Fibroblast of the conjunctiva (primary cell): ENCODE measurements around the gene NRXN2.
"Not testable (repeated sequence)": the region's sequence is repeated elsewhere in the genome, so short reads cannot be mapped to it uniquely, and the experiment has no call there.

ENCODE experiments used
- DNase-seq: peaks from one replicate; pipeline ENCODE4 v3.0.0-alpha.2; 2010; ENCODE audit warnings: low read depth

The NRXN2 gene

DNA sequence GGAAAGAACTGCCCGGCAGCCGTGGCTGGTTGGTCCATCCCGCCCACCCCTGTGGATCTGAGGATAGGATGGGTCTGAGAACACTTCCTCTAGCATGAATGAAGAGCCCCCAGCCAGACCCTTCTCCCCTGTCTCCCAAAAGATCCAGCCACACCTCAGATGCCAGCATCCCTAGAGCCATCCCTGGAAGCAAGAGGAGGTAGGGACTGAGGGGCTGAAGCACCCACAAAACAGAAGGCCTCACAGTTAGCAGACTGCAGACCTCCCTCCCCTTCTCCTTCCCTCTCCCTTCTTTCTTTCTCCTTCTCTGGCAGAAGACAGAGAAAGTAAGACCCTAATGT lies 1.7 kb downstream of the NRXN2 start:
- no peak for DNase-seq

DNA sequence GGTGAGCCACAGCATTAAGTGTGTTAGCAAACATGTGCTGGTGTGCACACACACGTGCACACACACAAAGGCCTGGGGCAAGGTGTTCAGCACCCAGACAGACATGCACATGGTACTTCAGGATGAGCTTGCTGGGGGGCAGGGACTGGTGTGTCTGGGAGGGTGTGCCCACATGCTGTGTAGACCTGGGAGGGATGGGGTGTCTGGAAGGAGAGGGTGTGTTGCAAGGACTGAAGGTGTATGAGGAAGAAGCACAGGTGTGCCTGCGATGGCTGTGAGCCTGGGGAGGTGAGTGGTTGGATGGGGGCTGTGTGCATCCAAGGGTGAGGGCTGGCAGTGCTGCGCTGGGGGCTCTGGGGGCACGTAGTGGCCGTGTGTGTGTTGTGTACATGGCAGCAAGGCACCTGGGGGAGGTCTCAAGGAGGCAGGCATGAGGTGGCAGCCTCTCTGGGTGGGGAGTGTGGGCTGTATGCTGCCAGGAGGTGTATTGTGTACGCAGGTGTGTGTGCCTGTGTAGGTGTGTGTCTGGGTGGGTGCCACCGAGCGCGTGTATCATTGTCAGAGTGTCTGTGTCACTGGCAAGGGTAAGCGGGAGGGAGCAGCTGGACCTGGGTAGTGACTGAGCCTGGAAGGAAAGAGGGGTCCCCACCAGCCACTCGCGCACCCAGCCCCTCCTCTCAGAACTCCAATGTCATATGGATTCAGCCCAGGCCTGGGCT lies 2.2 kb downstream of the NRXN2 start:
- no peak for DNase-seq

DNA sequence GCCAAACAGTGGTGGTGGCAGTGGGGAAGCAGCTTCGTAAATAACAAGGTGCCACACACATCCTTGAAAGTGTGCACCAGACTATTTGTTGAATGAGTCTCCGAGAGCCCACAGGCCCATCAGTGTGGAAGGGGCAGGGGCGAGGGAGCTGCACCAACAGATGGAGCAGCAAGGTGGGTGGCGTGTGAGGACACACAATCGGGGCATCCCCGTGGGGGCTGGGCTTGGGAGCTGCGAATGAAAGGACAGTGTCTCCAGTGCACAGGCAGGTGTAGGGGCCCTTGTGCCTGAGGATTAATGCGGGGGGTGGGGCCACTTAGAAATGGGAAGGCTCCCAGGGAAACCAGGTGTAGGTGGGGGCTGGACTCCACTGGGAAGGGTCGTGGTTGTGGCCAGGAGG lies 2.8 kb downstream of the NRXN2 start:
- DNase-seq = no peak

DNA sequence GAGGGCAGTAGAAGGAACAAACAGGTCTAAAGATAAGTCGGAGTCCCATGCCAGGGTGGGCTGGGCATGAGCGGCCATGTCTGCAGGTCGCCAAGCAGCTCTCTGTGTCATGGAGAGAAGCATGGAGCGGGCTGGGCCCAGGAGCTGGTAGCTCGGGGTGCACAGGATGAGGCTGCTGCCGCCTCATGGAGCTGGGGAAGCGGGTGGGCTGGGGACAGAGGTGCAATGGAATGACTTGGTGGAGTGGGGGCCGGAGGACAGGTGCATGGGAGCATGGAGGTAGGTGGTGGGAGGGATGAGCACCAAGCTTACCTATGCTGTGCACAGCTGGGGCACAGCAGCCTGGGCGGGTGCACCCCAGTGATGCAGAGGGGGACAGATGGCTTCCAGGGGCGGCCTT lies 3.6 kb downstream of the NRXN2 start:
- DNase-seq = no peak

DNA sequence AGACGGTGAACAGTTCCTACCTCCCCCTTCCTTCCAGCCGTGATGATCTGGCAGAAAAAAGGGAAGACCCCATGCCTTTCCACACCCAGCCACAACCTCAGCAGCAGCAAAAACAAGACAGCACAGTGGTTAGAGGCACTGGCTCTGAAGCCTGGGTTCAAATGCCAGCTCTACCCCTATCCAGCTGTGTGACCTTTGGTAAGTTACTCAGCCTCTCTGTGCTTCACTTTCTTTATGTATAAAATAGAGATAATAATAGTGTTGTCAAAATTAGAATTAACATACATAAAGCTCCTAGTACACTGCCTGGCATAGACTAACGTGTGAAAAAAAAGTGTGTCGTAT lies 4.2 kb downstream of the NRXN2 start:
- no peak for DNase-seq

DNA sequence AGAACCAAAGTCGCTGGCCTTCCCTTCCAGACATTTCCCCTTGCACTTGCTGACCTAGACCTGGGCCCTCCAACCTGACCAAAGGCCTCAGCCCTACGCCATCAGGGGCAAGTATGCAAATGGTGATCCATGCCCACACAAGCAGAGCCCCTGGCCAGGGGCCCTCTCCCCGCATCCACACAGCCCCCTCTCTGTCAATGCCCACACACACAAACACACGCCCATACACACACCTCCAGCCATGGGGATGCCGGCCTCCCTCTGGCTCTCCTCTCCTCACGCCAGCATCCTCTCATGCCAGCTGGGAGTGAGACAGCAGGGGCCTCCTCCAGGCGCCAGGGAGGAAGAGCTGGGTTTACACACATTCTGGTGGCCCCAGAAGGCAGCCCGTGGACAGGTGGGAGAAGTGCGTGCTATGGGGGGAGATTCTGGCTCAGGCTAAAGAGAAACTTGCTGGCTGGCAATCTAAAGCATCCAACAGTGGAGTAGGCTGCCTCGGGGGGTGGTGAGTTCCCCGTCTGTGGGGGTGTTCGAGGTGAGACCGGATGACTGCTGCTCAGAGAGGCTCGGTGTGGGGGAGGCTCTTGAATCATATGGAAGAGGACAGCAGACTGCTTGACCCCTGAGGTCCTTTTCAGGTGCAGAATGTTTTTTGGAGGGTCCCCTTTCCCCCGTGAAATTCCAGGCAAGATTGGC lies 4.8 kb downstream of the NRXN2 start:
- no peak for DNase-seq

DNA sequence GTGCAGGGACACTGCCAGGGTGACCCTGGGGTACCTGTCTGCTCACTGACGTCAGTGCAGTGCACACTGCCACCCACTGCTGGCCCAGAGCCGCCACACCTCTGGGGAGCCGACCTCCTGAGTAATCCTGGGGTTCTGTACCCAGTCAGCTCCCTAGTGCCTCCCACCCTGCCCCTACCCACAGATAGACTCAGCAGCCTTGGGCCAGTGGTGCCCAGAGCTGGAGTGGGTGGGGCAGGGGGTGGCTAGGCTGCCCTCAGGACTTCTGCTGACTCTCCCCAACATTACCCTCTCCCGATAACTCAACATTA lies 5.8 kb downstream of the NRXN2 start:
- no peak for DNase-seq

DNA sequence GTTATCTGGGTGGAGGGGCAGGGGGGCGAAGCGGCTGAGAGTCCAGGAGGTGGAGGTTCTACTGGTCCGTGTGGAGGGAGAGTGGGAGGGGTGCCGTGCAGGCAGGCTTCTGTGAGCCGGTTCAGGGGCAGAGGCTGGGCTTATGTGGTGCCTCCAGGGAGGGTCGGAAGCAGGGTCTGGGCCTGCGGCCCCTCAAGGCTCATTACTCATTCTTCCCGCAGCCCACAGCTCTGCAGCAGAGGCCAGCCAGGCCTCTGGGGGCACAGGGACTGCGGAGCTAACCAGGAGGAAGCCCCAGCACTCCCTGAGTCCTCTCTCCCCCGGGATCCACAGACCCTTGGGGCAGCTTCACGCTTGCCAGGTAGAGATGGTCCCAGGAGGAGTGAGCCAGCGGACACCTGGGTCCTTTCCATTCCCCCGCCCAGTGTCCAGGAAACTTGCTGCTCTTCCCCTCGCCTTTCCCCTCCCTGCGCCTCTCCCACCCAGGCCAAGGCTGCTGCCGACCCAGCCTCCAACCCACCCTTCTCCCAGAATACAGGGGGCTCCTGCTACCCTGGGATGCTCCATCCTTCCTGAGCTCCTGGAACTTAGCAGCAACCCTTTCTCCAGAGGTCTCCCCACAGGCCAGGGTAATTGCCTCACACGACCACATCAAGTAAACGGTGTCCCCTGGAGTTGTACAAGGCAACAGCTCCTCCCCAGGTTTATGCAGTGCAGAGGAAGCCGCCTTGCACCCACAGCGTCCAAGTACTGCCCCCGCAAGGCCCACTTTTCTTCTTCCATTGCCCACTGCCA lies 6.3 kb downstream of the NRXN2 start:
- DNase-seq = no peak

DNA sequence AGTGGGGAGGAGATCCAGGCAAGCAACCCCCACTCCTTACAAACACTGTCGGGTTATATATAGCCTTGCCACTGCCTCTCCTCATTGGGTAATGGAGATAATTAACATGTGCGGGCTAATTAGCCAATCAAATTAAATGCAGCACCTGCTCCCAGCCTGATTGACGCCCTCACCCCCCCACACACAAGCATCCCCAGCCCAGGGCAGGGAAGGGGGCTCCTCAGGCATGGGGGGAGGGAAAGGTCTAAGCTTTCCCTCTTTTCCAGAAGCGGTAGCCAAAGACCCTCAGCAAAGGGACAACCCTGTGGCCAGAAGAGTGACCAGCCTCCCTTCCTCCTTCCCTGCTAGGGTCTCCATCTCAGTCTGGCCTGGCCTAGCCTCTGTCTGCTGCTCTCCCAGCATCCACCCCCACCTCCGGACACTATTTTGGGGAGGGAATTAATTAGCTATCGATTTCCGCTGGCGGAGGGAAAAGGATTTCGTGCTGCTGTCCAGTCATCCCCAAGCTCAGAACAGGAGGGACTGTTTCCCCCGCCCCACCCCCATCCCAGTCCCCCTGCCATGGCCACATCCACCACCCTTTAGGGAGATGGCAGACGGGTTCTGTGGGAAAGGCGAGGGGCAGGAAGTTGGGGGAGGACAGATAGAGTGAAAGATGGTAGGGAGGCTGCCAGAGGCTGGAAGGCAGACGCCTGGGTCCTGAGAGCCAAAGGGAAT lies 7.1 kb downstream of the NRXN2 start:
- no peak for DNase-seq

DNA sequence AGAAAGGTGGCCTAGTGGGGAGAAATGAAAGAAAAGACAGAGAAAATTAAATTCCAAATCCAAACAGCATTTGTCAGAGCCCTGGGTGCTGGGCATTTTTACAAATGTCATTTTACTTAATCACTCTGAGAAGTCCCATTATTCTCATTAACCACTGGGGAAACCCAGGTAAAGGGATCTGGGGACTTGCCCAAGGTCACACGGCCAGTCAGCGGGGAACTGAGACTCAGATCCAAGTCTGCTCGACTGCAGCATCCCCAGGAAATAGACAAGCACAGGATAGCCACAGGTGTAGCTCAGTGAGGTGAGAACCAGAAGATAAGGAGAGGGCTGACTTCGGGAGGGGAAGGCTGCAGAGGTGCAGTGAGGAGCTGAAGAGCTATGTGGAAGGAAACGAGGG lies 7.9 kb downstream of the NRXN2 start:
- DNase-seq = no peak

DNA sequence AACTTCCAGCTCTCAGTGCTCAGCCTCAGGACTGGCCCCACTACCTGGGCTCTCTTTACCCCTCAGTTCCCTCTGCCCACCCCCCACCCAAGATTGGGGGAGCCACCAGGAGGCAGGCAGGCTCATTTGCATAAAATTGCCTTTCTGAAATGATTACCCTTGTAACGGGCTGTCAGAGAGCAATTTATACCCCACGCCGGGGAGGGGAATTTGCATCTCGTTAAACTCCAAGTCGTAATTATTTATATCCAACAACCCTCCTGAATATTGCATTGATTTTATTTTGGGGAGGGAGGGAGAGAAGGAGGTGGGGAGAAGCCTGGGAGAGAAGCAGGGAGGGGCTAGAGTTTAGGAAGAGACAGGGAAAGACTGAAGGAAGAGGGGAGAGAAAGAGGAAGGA lies 8.3 kb downstream of the NRXN2 start:
- DNase-seq = no peak

DNA sequence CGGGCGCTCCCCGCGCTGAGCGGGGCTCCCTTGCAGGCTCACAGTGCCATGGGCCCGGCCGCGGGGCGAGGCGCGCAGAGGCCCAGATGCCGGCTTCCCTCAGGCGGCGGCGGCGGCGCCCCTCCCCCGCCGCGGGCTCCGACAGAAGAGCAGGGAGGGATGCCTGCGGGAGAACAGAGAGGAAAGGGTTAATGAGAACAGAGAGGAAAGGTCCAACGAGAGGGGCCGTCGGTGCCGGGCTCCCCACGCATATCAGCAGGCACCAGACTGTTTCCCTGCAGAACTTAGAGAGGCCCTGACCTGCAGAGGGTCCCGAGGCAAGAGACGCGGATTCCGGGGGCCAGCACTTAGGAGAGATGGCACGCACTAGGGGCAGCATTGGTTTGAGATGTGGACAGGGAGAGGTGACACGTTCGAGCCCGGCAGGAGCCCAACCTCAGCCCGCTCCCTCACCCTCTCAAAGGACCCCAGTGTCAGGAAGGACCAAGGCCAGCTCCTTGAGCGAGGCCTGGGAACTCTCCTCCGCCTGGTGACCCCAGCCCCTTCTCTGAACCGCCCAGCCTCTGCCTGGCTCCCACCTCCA lies 9.1 kb downstream of the NRXN2 start:
- DNase-seq = no peak

DNA sequence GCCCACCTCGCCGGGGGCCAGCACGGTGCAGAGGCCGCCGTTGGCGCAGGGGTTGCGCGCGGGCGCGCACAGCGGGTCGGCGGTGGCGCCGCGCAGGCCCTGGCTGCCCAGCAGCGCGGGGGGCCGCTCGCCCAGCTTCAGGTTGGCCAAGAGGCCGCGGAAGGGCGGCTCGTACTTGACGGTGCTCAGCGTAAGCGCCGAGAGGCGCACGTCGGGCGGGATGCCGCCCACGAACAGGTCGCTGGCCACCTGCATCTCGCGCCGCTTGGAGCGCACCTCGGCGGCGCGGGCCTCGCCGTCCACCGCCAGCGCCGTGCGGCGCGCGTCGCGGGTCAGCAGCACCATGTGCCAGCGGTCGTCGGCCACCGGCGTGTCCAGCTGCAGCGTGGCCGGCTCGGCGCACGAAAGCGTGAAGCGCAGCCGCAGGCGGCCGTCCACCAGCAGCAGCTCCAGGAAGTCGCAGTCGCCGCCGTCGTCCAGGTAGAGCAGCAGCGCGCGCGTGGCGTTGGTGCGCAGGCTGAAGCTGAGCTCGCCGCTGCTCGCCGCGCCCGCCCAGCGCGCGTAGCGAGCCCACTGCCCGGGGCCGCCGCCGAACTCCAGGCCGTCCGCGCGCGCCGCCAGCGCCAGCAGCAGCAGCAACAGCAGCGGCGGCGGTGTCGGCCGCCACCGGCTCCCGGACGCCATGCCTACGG lies 9.8 kb downstream of the NRXN2 start:
- DNase-seq = no peak

DNA sequence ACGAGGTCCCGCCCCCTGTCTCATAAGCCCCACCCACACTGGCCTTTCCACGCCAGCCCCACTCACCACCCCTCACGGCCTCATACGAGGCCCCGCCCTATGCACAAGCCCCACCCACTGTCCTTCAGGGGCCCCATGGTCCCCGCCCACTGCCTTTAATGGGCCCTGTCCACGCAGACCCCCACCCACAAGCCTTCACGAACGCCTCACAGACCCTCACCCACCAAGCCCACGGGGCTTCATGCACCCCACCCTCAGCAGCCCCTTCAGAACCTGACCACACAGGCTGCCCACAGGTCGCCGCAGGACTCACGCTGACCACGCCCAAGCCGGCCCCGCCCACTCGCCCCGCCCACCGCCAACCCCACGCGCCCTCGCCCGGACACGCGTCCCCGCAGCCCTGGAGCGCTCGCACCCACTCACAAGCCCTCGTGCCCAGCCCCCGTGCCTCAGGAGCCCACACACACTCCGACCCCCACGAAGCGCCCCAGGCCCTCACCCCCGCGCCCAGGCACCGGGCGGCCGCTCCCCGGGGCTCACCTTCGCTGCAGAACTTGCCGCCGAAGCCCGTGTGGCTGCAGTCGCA lies 10.5 kb downstream of the NRXN2 start:
- no peak for DNase-seq

DNA sequence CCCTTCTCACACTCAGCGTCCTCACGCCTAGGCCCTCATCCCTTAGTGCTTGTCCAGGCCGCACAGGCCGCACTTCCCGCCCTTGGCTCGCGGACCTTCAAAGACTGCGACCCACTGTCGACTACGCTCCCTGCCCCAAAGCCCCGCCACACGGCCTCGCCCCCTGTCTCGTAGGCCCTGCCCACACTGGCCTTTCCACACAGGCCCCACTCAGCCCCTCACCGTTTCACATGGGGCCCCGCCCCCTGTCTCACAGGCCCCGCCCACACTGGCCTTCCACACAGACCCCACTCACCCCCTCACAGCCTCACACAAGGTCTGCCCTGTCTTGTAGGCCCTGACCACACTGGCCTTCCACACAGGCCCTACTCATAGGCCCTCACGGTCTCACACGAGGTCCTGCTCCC lies 11.0 kb downstream of the NRXN2 start:
- DNase-seq = no peak

DNA sequence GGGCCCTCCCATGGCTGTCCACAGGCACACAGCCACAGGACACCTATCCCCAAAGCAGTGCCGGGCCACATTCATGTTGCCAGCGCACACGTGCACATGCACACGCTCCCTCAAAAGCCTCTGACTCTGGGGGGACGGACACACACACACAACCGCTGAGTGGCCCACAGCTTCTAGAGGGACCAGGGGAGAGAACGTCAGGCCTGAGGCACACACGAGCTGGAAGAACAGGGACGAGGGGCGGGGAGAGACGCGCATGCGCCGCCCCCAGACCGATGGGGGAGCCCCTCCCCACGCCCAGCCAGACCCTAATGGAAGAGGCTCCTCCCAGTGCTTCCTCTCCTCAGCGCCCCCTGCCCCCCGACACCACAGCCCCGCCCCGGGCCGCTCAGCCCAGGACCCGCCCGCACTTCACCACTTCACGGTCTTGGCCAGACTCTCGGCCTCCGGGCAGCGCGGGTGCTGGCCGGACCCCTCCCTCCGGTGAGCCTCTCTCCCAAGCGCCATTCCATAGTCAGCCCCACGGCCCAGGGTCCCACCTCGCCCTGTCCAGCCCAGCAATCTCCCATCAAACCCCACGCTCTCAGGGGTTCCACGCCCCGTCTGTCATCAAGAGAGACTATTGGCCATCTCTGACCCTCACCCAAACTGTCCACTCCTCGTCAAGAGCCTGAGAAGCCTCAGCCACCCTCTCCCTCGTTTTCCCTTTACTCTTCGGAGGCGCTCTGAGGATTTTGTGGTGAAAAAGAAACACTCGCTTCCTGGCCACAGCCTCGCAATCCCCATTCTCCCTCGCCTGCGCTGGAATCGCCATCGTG lies 11.7 kb downstream of the NRXN2 start:
- DNase-seq = no peak

DNA sequence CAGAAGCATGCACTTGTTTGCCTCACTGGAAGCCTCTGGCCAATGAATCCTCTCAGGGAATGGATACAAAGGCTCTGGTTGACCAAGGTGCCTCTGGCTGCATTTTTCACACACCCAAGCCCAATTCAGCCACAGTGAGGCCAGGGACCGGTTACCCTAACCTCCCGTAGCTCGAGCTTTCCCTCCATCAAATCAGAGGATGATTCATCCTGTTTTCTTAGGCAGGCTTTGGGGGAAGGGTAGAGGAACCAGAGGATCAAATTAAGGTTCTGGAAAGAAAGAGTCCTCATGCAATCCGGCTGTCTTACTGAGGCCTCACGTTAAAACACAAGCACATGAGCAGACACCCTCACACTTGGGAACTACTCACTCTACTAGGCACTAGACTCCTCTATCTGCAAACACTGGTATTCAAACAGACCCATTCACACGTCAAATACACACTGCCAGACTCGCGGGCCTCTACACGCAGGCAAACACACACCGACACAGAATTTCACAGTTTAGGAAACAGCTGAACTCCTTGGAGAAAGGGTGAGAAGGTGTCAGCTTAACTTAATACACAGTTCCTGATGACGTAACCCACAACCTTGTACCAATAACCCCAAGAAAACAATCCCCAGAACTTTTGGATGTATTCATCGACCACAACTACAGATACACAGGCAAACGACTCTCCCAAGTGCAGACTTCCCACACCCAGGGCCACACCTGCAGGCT lies 12.4 kb downstream of the NRXN2 start:
- peak; percentile 12 for DNase-seq

DNA sequence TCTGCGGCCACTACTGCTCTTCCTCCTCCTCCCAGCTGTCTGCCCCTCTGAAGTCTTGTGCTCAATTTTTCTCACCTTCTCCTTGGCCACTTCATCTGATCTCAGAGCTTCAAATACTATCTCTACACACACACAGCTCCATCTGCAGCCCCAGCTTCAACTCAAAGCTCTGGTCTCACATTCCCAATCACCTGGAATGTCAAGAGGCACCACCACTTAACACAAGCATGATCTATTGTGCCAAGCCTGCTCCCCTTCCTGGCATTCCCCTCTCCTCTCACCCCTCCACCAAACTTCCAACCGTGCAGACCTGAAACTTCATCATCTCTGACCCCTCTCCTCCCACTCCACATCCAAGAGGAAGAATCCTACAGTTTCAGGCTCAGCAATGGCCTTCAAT lies 17.5 kb downstream of the NRXN2 start:
- no peak for DNase-seq

DNA sequence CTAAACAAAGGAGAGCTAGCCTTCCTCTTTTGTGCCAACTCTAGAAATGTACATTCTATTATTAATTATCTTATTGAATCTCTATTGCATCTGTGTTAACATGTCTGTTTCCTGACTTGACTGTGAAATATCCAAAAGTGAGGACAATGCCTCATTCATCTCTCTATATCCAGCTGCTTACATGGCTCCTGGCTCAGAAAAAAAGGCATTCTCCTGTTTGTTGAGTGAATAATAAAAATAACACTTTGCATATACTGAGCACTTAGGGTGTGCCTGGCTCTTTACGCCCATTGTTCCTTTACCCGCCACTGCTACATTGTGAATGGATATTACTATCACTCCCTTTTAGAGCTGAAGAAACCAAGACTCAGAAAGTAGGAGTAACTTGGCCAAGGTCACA lies 19.9 kb downstream of the NRXN2 start:
- no peak for DNase-seq

DNA sequence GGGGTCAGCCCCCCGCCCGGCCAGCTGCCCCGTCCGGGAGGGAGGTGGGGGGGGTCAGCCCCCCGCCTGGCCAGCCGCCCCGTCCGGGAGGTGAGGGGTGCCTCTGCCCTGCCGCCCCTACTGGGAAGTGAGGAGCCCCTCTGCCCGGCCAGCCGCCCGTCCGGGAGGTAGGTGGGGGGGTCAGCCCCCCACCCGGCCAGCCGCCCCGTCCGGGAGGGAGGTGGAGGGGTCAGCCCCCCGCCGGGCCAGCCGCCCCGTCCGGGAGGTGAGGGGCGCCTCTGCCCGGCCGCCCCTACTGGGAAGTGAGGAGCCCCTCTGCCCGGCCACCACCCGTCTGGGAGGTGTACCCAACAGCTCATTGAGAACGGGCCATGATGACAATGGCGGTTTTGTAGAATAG lies 21.0 kb downstream of the NRXN2 start:
- not testable (repeated sequence) for DNase-seq
